ENCODE data around the gene HAUS1. TPM values are rescaled to one million over a fixed set of nuclear protein-coding genes. Genes with fewer than 3 reads are reported as not detected.
"Not testable (repeated sequence)": the region's sequence is repeated elsewhere in the genome, so short reads cannot be mapped to it uniquely, and the experiment has no call there.

Gene HAUS1
- total RNA-seq, 1 donor from 2014 or later = 141 TPM

DNA sequence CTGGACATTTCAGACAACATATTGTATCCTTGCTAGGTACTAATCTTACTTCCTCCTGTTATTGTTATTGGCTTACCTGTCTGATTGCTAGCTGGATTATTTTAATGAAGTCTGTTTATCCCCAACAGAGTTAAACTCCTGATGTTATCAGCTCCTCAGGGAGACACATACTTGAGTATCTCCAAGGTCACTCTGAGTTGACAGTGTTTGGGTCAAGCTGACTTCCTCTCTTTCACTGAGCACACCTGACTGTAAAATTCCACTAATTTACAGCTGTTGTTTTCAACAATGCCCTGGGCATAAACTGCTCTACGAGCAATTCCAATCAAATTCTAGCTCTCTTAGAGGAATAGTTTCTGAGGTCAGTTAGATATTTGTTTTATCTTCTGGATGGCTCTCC lies 9.6 kb downstream of the HAUS1 start:
- TF ChIP-seq EZH2 (IDR thresholded peaks at IDR 0.05) = no peak
- Histone ChIP-seq H3K4me3 (no peak overlapping the region), H3K36me3 (peaks cover 6% of the 10 kb centered on the region), H4K20me1 (ENCODE audit: low read depth) (no peaks in the 10 kb centered on the region), H3K27ac (no peak overlapping the region), H2AFZ (replicated peaks) (no peak overlapping the region), H3K9me3 (ENCODE audit: low read depth) (no peaks in the 10 kb centered on the region), H3K4me1 (no peaks in the 10 kb centered on the region), H3F3A (ENCODE audit: low read depth) (peaks cover 14% of the 10 kb centered on the region), H3K79me2 (ENCODE audit: low read depth) (peaks cover 36% of the 10 kb centered on the region), H3K4me2 (no peak overlapping the region), H3K27me3 (no peaks in the 10 kb centered on the region), H3K9ac (no peak overlapping the region)
- no peaks in the 10 kb centered on the region for H3K4me1 Mint-ChIP-seq
- no peaks in the 10 kb centered on the region for H3K27me3 Mint-ChIP-seq (ENCODE audit: insufficient read depth, low read depth)
- peaks cover 34% of the 10 kb centered on the region for H3K36me3 Mint-ChIP-seq
- no peaks in the 10 kb centered on the region for H3K9me3 Mint-ChIP-seq
- H3K27ac Mint-ChIP-seq = no peak overlapping the region
- H3K4me3 Mint-ChIP-seq = no peak overlapping the region
- no peak for DNase-seq (ENCODE audit: low spot score)

- not testable (repeated sequence) for H3K27ac ChIP-seq; H4K20me1 ChIP-seq (ENCODE audit: low read depth); H3K27ac Mint-ChIP-seq; H3K27me3 Mint-ChIP-seq (ENCODE audit: insufficient read depth, low read depth); H3K4me3 Mint-ChIP-seq; H2AFZ ChIP-seq (replicated peaks); H3K9me3 Mint-ChIP-seq; H3F3A ChIP-seq (ENCODE audit: low read depth); DNase-seq (ENCODE audit: low spot score); H3K4me3 ChIP-seq; H3K4me1 Mint-ChIP-seq; H3K27me3 ChIP-seq; H3K79me2 ChIP-seq (ENCODE audit: low read depth); H3K4me2 ChIP-seq; H3K9ac ChIP-seq; H3K4me1 ChIP-seq; H3K9me3 ChIP-seq (ENCODE audit: low read depth)
- H3K36me3 Mint-ChIP-seq = peaks cover 30% of the 10 kb centered on the region
- H3K36me3 ChIP-seq = peaks cover 22% of the 10 kb centered on the region
Observed at GRCh38 chr18:46126625-46127024, 22.4 kb downstream of the HAUS1 start.

- H3K27ac Mint-ChIP-seq = no peak overlapping the region
- no peak for TF ChIP-seq EZH2phosphoT487 (IDR thresholded peaks at IDR 0.05)
- TF ChIP-seq, protein P1, sequence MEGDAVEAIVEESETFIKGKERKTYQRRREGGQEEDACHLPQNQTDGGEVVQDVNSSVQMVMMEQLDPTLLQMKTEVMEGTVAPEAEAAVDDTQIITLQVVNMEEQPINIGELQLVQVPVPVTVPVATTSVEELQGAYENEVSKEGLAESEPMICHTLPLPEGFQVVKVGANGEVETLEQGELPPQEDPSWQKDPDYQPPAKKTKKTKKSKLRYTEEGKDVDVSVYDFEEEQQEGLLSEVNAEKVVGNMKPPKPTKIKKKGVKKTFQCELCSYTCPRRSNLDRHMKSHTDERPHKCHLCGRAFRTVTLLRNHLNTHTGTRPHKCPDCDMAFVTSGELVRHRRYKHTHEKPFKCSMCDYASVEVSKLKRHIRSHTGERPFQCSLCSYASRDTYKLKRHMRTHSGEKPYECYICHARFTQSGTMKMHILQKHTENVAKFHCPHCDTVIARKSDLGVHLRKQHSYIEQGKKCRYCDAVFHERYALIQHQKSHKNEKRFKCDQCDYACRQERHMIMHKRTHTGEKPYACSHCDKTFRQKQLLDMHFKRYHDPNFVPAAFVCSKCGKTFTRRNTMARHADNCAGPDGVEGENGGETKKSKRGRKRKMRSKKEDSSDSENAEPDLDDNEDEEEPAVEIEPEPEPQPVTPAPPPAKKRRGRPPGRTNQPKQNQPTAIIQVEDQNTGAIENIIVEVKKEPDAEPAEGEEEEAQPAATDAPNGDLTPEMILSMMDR (IDR thresholded peaks at IDR 0.05) = no peak
- no peak for TF ChIP-seq EZH2 (IDR thresholded peaks at IDR 0.05)
Observed at GRCh38 chr18:46130061-46130460, 25.9 kb downstream of the HAUS1 start.

DNA sequence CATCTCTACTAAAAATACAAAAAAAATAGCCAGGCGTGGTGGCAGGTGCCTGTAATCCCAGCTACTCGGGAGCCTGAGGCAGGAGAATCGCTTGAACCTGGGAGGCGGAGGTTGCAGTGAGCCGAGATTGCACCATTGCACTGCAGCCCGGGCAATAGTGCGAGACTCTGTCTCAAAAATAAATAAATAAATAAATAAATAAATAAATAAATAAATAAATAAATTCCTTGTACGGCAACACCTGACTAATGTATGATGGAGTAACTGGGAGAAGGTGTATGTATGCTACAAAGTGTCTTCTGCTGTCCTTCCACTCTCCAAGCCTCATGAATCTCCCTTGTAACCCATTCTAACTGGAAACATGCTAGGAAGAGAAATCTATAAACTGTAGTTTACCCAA lies 26.4 kb downstream of the HAUS1 start:
- not testable (repeated sequence) for H4K20me1 ChIP-seq (ENCODE audit: low read depth); H3K79me2 ChIP-seq (ENCODE audit: low read depth); H3K9me3 Mint-ChIP-seq; H3K27ac Mint-ChIP-seq; H3K4me1 ChIP-seq; H3K27me3 ChIP-seq; H3K27ac ChIP-seq; H3K9me3 ChIP-seq (ENCODE audit: low read depth); H3K4me3 ChIP-seq; H3K27me3 Mint-ChIP-seq (ENCODE audit: insufficient read depth, low read depth); DNase-seq (ENCODE audit: low spot score); H3K4me1 Mint-ChIP-seq; H3K9ac ChIP-seq; H3K4me3 Mint-ChIP-seq; H3K4me2 ChIP-seq; H2AFZ ChIP-seq (replicated peaks)
- peaks cover 20% of the 10 kb centered on the region for H3K36me3 Mint-ChIP-seq
- H3K36me3 ChIP-seq = peaks cover 15% of the 10 kb centered on the region
- H3F3A ChIP-seq (ENCODE audit: low read depth) = peaks cover 20% of the 10 kb centered on the region

More at GRCh38 chr18:46130061-46130460, 25.9 kb downstream of the HAUS1 start:
- no peak for DNase-seq (ENCODE audit: low spot score)
- H3K9ac ChIP-seq = no peak overlapping the region
- H4K20me1 ChIP-seq (ENCODE audit: low read depth) = peaks cover 4% of the 10 kb centered on the region
- H3K79me2 ChIP-seq (ENCODE audit: low read depth) = no peaks in the 10 kb centered on the region
- H3K4me1 Mint-ChIP-seq = peaks cover 5% of the 10 kb centered on the region
- H3K9me3 Mint-ChIP-seq = no peaks in the 10 kb centered on the region
- H3K4me1 ChIP-seq = peaks cover 6% of the 10 kb centered on the region
- H2AFZ ChIP-seq (replicated peaks) = no peak overlapping the region
- H3K27ac ChIP-seq = no peak overlapping the region
- peaks cover 20% of the 10 kb centered on the region for H3K36me3 Mint-ChIP-seq
- H3K4me3 ChIP-seq = no peak overlapping the region
- no peaks in the 10 kb centered on the region for H3K9me3 ChIP-seq (ENCODE audit: low read depth)
- no peaks in the 10 kb centered on the region for H3K27me3 ChIP-seq
- peaks cover 16% of the 10 kb centered on the region for H3F3A ChIP-seq (ENCODE audit: low read depth)
- H3K27me3 Mint-ChIP-seq (ENCODE audit: insufficient read depth, low read depth) = no peaks in the 10 kb centered on the region
- no peak overlapping the region for H3K4me3 Mint-ChIP-seq
- no peak overlapping the region for H3K4me2 ChIP-seq
- H3K36me3 ChIP-seq = peaks cover 15% of the 10 kb centered on the region

DNA sequence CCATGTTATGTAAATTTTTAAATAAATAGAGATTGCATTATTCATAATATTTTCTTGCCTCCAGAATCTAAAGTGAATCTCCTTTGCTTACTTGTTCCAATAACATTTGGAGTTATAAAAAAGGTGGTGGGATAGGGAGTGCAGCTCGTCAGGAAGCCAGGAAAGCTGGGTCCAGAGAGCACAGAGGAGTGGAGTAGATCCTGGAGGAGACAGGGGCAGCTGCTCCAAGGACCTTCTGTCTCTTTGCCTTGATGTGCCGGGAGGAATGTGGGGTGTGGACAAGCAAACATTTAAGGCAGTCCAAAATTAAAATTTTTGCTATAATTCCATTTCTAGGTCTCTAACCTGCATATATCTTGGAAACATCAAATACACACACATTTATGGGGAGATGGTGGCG lies 29.3 kb downstream of the HAUS1 start:
- H4K20me1 ChIP-seq (ENCODE audit: low read depth) = peaks cover 5% of the 10 kb centered on the region
- Mint-ChIP-seq H3K4me1 (peaks cover 9% of the 10 kb centered on the region), H3K9me3 (no peaks in the 10 kb centered on the region), H3K4me3 (no peak overlapping the region), H3K27me3 (ENCODE audit: insufficient read depth, low read depth) (no peaks in the 10 kb centered on the region), H3K36me3 (peaks cover 9% of the 10 kb centered on the region), H3K27ac (no peak overlapping the region)
- H3K4me3 ChIP-seq = no peak overlapping the region
- peaks cover 17% of the 10 kb centered on the region for H3K4me1 ChIP-seq
- H3K27ac ChIP-seq = no peak overlapping the region
- peaks cover 20% of the 10 kb centered on the region for H3F3A ChIP-seq (ENCODE audit: low read depth)
- H3K9ac ChIP-seq = no peak overlapping the region
- no peak overlapping the region for H3K4me2 ChIP-seq
- H2AFZ ChIP-seq (replicated peaks) = no peak overlapping the region
- no peaks in the 10 kb centered on the region for H3K9me3 ChIP-seq (ENCODE audit: low read depth)
- peaks cover 7% of the 10 kb centered on the region for H3K36me3 ChIP-seq
- no peaks in the 10 kb centered on the region for H3K27me3 ChIP-seq
- DNase-seq (ENCODE audit: low spot score) = no peak
- H3K79me2 ChIP-seq (ENCODE audit: low read depth) = no peaks in the 10 kb centered on the region
- TF ChIP-seq EZH2phosphoT487 (IDR thresholded peaks at IDR 0.05) (no peak), EZH2 (IDR thresholded peaks at IDR 0.05) (no peak)
- TF ChIP-seq, protein P1 (IDR thresholded peaks at IDR 0.05) = no peak
